Gastroesophageal sphincter (tissue), 3 donors: ENCODE measurements around the gene COL28A1.

Experiments
- POLR2AphosphoS5 ChIP-seq: sonication (generic); formaldehyde crosslinking; IDR thresholded peaks from one replicate; pipeline ENCODE4 v1.6.1; 2017; ENCODE audit warnings: antibody characterized with exemption
- TF ChIP-seq, protein P1 (sequence below), 4 experiments: fragments of 200-600 bp in 2 of 4; fragments of 450-650 bp in 2 of 4; sonication (generic) in 1 of 4; IDR thresholded peaks; one replicate each; pipeline ENCODE4 v1.5.1; 2017 to 2019; ENCODE audit warnings: antibody characterized with exemption in 4 of 4, mild to moderate bottlenecking in 2 of 4, moderate library complexity in 2 of 4

GRCh38 chr7:7446616-7447015 lies 89.1 kb downstream of the COL28A1 start:
- TF ChIP-seq, protein P1, sequence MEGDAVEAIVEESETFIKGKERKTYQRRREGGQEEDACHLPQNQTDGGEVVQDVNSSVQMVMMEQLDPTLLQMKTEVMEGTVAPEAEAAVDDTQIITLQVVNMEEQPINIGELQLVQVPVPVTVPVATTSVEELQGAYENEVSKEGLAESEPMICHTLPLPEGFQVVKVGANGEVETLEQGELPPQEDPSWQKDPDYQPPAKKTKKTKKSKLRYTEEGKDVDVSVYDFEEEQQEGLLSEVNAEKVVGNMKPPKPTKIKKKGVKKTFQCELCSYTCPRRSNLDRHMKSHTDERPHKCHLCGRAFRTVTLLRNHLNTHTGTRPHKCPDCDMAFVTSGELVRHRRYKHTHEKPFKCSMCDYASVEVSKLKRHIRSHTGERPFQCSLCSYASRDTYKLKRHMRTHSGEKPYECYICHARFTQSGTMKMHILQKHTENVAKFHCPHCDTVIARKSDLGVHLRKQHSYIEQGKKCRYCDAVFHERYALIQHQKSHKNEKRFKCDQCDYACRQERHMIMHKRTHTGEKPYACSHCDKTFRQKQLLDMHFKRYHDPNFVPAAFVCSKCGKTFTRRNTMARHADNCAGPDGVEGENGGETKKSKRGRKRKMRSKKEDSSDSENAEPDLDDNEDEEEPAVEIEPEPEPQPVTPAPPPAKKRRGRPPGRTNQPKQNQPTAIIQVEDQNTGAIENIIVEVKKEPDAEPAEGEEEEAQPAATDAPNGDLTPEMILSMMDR (IDR thresholded peaks at IDR 0.05), result no peak
- TF ChIP-seq POLR2AphosphoS5, result no peak
